Common myeloid progenitor, CD34-positive (primary cell): ENCODE results near the gene ADGRL2.

Source experiments
- CTCF ChIA-PET: fragments of 350-600 bp; sonication (Branson Sonifier 250); formaldehyde crosslinking; loops from one replicate; lab custom pipeline; 2021; ENCODE audit warnings: antibody characterized with exemption; lab: Charles Lee
- POLR2A ChIA-PET: fragments of 350-600 bp; sonication (Branson Sonifier 250); formaldehyde crosslinking; loops from one replicate; lab custom pipeline; 2021; ENCODE audit warnings: antibody characterized with exemption; lab: Charles Lee
- DNase-seq, 3 donors: peaks; one replicate each; pipeline versions ENCODE4 v3.0.0 to v3.0.0-alpha.2; 2013
- H3K27ac ChIP-seq, 2 experiments: 1 replicate in 1 of 2; 2 replicates in 1 of 2; pipeline ENCODE4 v1.7.0; 2013; ENCODE audit warnings: inconsistent platforms in 2 of 2, low read length in 2 of 2, mild to moderate bottlenecking in 2 of 2, low read depth in 1 of 2, moderate library complexity in 1 of 2; ENCODE audit not compliant: severe bottlenecking in 2 of 2, insufficient read depth in 1 of 2, poor library complexity in 1 of 2
- H3K27me3 ChIP-seq, 5 experiments: replicated peaks in 2 of 5; 1 replicate in 3 of 5; 2 replicates in 2 of 5; pipeline versions ENCODE4 v1.6.1 to v1.7.0; 2013; ENCODE audit warnings: low read length in 4 of 5, mild to moderate bottlenecking in 2 of 5, moderate library complexity in 2 of 5, inconsistent platforms in 1 of 5; ENCODE audit not compliant: insufficient read depth in 5 of 5, control insufficient read depth in 4 of 5
- H3K36me3 ChIP-seq, 4 experiments: 1 replicate in 2 of 4; 2 replicates in 2 of 4; pipeline versions ENCODE4 v1.6.1 to v1.7.0; 2013; ENCODE audit warnings: low read length in 3 of 4, control low read depth in 1 of 4, mild to moderate bottlenecking in 1 of 4; ENCODE audit not compliant: control insufficient read depth in 4 of 4, insufficient read depth in 4 of 4
- H3K4me1 ChIP-seq, 4 experiments: 1 replicate in 3 of 4; 2 replicates in 1 of 4; pipeline versions ENCODE4 v1.6.1 to v1.7.1; 2013; ENCODE audit warnings: low read length in 3 of 4, mild to moderate bottlenecking in 3 of 4, control low read depth in 1 of 4, inconsistent platforms in 1 of 4, moderate library complexity in 1 of 4; ENCODE audit not compliant: control insufficient read depth in 4 of 4, insufficient read depth in 4 of 4; ENCODE audit errors: control extremely low read depth in 1 of 4
- H3K4me3 ChIP-seq, 7 experiments: 1 replicate in 4 of 7; 2 replicates in 3 of 7; pipeline versions ENCODE4 v1.5.1 to v1.7.0; 2013; ENCODE audit warnings: mild to moderate bottlenecking in 7 of 7, low read length in 6 of 7, moderate library complexity in 6 of 7, inconsistent platforms in 2 of 7, low read depth in 2 of 7, control low read depth in 1 of 7; ENCODE audit not compliant: insufficient read depth in 4 of 7, control insufficient read depth in 1 of 7; ENCODE audit errors: extremely low read depth in 1 of 7
- H3K9me3 ChIP-seq, 5 experiments: 1 replicate in 4 of 5; 2 replicates in 1 of 5; pipeline versions ENCODE4 v1.6.1 to v1.7.1; 2013; ENCODE audit warnings: low read length in 4 of 5, mild to moderate bottlenecking in 2 of 5, inconsistent platforms in 1 of 5, low read depth in 1 of 5, moderate library complexity in 1 of 5; ENCODE audit not compliant: control insufficient read depth in 4 of 5, insufficient read depth in 2 of 5; ENCODE audit errors: control extremely low read depth in 1 of 5
- WGBS: methylation state at CpG from one replicate; pipeline ENCODE4 v1.1.5; 2013; ENCODE audit not compliant: insufficient coverage; 5-methylcytosine and 5-hydroxymethylcytosine counted together

ADGRL2 gene

GRCh38 chr1:81921344-81921743 lies 120.6 kb downstream of the ADGRL2 start:
- ChIA-PET POLR2A (no interaction called here), CTCF (no interaction called here)
- no peak for DNase-seq
- no peak overlapping the region for H3K4me3 ChIP-seq
- no peaks in the 10 kb centered on the region for H3K9me3 ChIP-seq
- peaks cover 0 to 1% (median 0%) of the 10 kb centered on the region in 5 experiments for H3K27me3 ChIP-seq
- H3K27ac ChIP-seq, result no peak overlapping the region
- H3K36me3 ChIP-seq, result no peaks in the 10 kb centered on the region
- no peaks in the 10 kb centered on the region for H3K4me1 ChIP-seq
- WGBS, result 100% methylated on average over 2 of the region's 4 CpGs

- no peak for DNase-seq
- no peaks in the 10 kb centered on the region for H3K9me3 ChIP-seq
- WGBS, result no CpG with 5 or more reads among the region's 5 CpGs
- H3K4me3 ChIP-seq, result no peak overlapping the region
- no peaks in the 10 kb centered on the region for H3K4me1 ChIP-seq
- POLR2A ChIA-PET, result no interaction called here
- CTCF ChIA-PET, result no interaction called here
- no peaks in the 10 kb centered on the region for H3K36me3 ChIP-seq
- H3K27me3 ChIP-seq, result peaks cover 0 to 1% (median 0%) of the 10 kb centered on the region in 5 experiments
- no peak overlapping the region for H3K27ac ChIP-seq
These were observed 121.2 kb downstream of the ADGRL2 start for GRCh38 chr1:81921851-81922462.

GRCh38 chr1:81922955-81923354 lies 122.2 kb downstream of the ADGRL2 start:
- H3K9me3 ChIP-seq, result no peaks in the 10 kb centered on the region
- no peak for DNase-seq
- WGBS, result no CpG with 5 or more reads among the region's 2 CpGs
- no peaks in the 10 kb centered on the region for H3K4me1 ChIP-seq
- no peak overlapping the region for H3K27ac ChIP-seq
- no peaks in the 10 kb centered on the region for H3K36me3 ChIP-seq
- peaks cover 0 to 1% (median 0%) of the 10 kb centered on the region in 5 experiments for H3K27me3 ChIP-seq
- ChIA-PET CTCF (no interaction called here), POLR2A (no interaction called here)
- no peak overlapping the region for H3K4me3 ChIP-seq

GRCh38 chr1:81929106-81929505 lies 128.4 kb downstream of the ADGRL2 start:
- no peaks in the 10 kb centered on the region for H3K36me3 ChIP-seq
- no peak for DNase-seq
- no peaks in the 10 kb centered on the region for H3K27me3 ChIP-seq
- H3K27ac ChIP-seq, result no peak overlapping the region
- no peaks in the 10 kb centered on the region for H3K4me1 ChIP-seq
- POLR2A ChIA-PET, result no interaction called here
- no peaks in the 10 kb centered on the region for H3K9me3 ChIP-seq
- CTCF ChIA-PET, result no interaction called here
- no peak overlapping the region for H3K4me3 ChIP-seq
- 100% methylated on average over 3 of the region's 4 CpGs for WGBS

- Histone ChIP-seq H3K4me1 (no peaks in the 10 kb centered on the region), H3K4me3 (no peak overlapping the region), H3K36me3 (no peaks in the 10 kb centered on the region), H3K27me3 (no peaks in the 10 kb centered on the region), H3K27ac (no peak overlapping the region), H3K9me3 (no peaks in the 10 kb centered on the region)
- POLR2A ChIA-PET, result no interaction called here
- WGBS, result 100% methylated on average over 2 of the region's 2 CpGs
- CTCF ChIA-PET, result no interaction called here
- DNase-seq, result no peak
These were observed 136.1 kb downstream of the ADGRL2 start for GRCh38 chr1:81936853-81937252.

- H3K27me3 ChIP-seq, result no peaks in the 10 kb centered on the region
- no peaks in the 10 kb centered on the region for H3K9me3 ChIP-seq
- CTCF ChIA-PET, result no interaction called here
- H3K36me3 ChIP-seq, result no peaks in the 10 kb centered on the region
- no peaks in the 10 kb centered on the region for H3K4me1 ChIP-seq
- no peak for DNase-seq
- 100% methylated on average over 2 of the region's 2 CpGs for WGBS
- POLR2A ChIA-PET, result no interaction called here
- no peak overlapping the region for H3K4me3 ChIP-seq
- H3K27ac ChIP-seq, result no peak overlapping the region
These were observed 137.2 kb downstream of the ADGRL2 start for GRCh38 chr1:81937791-81938450.

- POLR2A ChIA-PET, result no interaction called here
- H3K4me3 ChIP-seq, result no peak overlapping the region
- CTCF ChIA-PET, result no interaction called here
- peaks cover 0 to 4% (median 0%) of the 10 kb centered on the region in 4 experiments for H3K4me1 ChIP-seq
- H3K27ac ChIP-seq, result no peak overlapping the region
- WGBS, result no CpG with 5 or more reads among the region's 2 CpGs
- H3K9me3 ChIP-seq, result no peaks in the 10 kb centered on the region
- no peaks in the 10 kb centered on the region for H3K36me3 ChIP-seq
- no peak for DNase-seq
- no peaks in the 10 kb centered on the region for H3K27me3 ChIP-seq
These were observed 147.8 kb downstream of the ADGRL2 start for GRCh38 chr1:81948495-81948894.
